Suprapubic skin (tissue), 4 donors: ENCODE results near the gene TIE1.

Experiments used
- EP300 ChIP-seq: sonication (generic); formaldehyde crosslinking; IDR thresholded peaks from one replicate; pipeline ENCODE4 v1.6.1; 2017; ENCODE audit warnings: antibody characterized with exemption
- POLR2A ChIP-seq, 2 donors: fragments of 450-650 bp; IDR thresholded peaks; one replicate each; pipeline ENCODE4 v1.6.1; 2017; ENCODE audit warnings: antibody characterized with exemption in 2 of 2, mild to moderate bottlenecking in 2 of 2, moderate library complexity in 2 of 2
- POLR2AphosphoS5 ChIP-seq, 3 donors: sonication (generic); formaldehyde crosslinking; IDR thresholded peaks; one replicate each; pipeline ENCODE4 v1.6.1; 2017; ENCODE audit warnings: antibody characterized with exemption in 3 of 3
- TF ChIP-seq, protein P1 (sequence below), 2 donors: fragments of 200-600 bp in 1 of 2; fragments of 450-650 bp in 1 of 2; sonication (generic) in 1 of 2; IDR thresholded peaks; one replicate each; pipeline ENCODE4 v1.5.1; 2016 to 2019; ENCODE audit warnings: antibody characterized with exemption in 2 of 2, mild to moderate bottlenecking in 1 of 2, moderate library complexity in 1 of 2

DNA sequence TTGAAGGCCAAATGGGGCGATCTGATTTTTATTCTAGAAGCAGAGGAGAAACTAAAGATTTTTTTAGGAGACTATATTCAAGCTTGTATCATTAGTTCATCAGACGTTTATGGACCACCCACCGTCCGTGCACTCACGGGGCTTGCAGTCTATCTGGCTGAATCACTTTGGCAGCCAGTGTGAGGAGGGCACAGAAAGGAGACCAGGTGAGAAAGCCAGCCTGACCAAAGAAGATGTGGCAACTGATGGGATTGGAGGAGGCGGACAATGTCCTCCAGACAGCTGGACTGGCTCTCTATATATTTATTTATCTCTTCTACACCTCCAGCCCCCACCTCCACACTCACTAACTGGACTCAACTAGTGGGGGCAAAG, 67.9 kb downstream of the TIE1 start:
- TF ChIP-seq, protein P1, sequence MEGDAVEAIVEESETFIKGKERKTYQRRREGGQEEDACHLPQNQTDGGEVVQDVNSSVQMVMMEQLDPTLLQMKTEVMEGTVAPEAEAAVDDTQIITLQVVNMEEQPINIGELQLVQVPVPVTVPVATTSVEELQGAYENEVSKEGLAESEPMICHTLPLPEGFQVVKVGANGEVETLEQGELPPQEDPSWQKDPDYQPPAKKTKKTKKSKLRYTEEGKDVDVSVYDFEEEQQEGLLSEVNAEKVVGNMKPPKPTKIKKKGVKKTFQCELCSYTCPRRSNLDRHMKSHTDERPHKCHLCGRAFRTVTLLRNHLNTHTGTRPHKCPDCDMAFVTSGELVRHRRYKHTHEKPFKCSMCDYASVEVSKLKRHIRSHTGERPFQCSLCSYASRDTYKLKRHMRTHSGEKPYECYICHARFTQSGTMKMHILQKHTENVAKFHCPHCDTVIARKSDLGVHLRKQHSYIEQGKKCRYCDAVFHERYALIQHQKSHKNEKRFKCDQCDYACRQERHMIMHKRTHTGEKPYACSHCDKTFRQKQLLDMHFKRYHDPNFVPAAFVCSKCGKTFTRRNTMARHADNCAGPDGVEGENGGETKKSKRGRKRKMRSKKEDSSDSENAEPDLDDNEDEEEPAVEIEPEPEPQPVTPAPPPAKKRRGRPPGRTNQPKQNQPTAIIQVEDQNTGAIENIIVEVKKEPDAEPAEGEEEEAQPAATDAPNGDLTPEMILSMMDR (IDR thresholded peaks at IDR 0.05), result no peak
- TF ChIP-seq POLR2A (IDR thresholded peaks at IDR 0.05) (no peak), POLR2AphosphoS5 (IDR thresholded peaks at IDR 0.05) (no peak), EP300 (no peak)
